ENCODE measurements around the gene USP10.

DNA sequence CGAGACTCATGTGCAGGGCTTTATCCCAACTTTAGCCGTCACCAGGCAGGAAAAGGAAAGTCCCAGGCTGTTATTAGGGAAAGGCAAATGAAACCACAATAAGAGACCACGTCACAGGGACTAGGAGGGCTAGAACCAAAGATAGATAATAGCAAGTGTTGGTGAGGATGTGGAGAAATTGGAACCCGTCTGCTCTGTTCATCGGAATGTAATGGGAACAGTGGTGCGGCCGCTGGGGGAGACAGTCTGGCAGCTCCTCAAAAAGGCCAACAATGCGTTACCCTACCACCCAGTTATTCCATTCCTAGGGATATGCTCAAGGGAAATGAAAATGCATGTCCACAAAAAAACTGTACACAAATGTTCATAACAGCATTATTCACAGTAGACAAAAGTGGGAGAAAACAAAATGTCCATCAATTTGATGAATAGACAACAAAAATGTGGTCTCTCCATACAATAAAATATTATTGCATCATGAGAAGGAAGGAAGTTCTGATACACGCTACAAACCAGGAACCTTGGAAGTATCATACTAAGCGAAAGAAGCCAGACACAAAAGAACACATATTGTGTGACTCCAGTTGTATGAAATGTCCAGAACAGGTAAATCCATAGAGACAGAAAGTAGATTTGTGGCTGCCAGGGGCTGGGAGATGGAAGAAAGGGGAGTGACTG, 19.5 kb upstream of the USP10 start:
- TF ChIP-seq CTCF (IDR thresholded peaks at IDR 0.05; ENCODE audit: extremely low read depth in 1 of 2, insufficient read depth in 1 of 2, low read depth in 1 of 2, low read length in 2 of 2) (no peak), MYC (IDR thresholded peaks at IDR 0.05; ENCODE audit: low read depth, low read length) (no peak), POLR2A (IDR thresholded peaks at IDR 0.05; ENCODE audit: low read depth, low read length) (no peak), POLR2AphosphoS5 (IDR thresholded peaks at IDR 0.05; ENCODE audit: insufficient read depth, low read depth, low read length) (no peak), FOS (IDR thresholded peaks at IDR 0.05; ENCODE audit: borderline replicate concordance, insufficient read depth, low read length) (no peak)

Measured in endothelial cell of umbilical vein (primary cell).